ENCODE results near the gene ST6GALNAC4.
A peak's percentile ranks its signal among the peaks of the same experiment; 100 is the strongest.

GRCh38 chr9:127943731-127944144 lies 26.9 kb upstream of the ST6GALNAC4 start:
- TF ChIP-seq, protein P1, sequence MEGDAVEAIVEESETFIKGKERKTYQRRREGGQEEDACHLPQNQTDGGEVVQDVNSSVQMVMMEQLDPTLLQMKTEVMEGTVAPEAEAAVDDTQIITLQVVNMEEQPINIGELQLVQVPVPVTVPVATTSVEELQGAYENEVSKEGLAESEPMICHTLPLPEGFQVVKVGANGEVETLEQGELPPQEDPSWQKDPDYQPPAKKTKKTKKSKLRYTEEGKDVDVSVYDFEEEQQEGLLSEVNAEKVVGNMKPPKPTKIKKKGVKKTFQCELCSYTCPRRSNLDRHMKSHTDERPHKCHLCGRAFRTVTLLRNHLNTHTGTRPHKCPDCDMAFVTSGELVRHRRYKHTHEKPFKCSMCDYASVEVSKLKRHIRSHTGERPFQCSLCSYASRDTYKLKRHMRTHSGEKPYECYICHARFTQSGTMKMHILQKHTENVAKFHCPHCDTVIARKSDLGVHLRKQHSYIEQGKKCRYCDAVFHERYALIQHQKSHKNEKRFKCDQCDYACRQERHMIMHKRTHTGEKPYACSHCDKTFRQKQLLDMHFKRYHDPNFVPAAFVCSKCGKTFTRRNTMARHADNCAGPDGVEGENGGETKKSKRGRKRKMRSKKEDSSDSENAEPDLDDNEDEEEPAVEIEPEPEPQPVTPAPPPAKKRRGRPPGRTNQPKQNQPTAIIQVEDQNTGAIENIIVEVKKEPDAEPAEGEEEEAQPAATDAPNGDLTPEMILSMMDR (conservative IDR thresholded peaks at IDR 0.05) = peak; percentile 83
- TF ChIP-seq ZFX (IDR thresholded peaks at IDR 0.05) = no peak
